HS-5 (cell line): ENCODE measurements around the gene CEP170.

ENCODE experiments used
- DNase-seq: peaks from one replicate; pipeline ENCODE4 v3.0.0-alpha.2; 2012; ENCODE audit warnings: low read depth

CEP170 gene

GRCh38 chr1:243254927-243255790, at the start of gene CEP170:
Gene CEP170, minus strand, starts transcription at chr1:243255281. Its CDS starts 30,001 bp downstream, at chr1:243225280.
- peak; percentile 90 for DNase-seq

GRCh38 chr1:243301059-243301458, 46.0 kb upstream of the CEP170 start:
- no peak for DNase-seq

GRCh38 chr1:243299069-243299468, 44.0 kb upstream of the CEP170 start:
- DNase-seq = no peak

GRCh38 chr1:243294723-243295121, 39.6 kb upstream of the CEP170 start:
- peak; percentile 62 for DNase-seq

GRCh38 chr1:243293941-243294722, 39.1 kb upstream of the CEP170 start:
- no peak for DNase-seq

GRCh38 chr1:243292117-243292516, 37.0 kb upstream of the CEP170 start:
- DNase-seq = no peak

- DNase-seq = no peak
These were observed 36.2 kb upstream of the CEP170 start for GRCh38 chr1:243291292-243291691.

GRCh38 chr1:243288062-243288461, 33.0 kb upstream of the CEP170 start:
- no peak for DNase-seq

GRCh38 chr1:243287652-243288051, 32.6 kb upstream of the CEP170 start:
- peak; percentile 82 for DNase-seq

- no peak for DNase-seq
These were observed 32.0 kb upstream of the CEP170 start for GRCh38 chr1:243287123-243287460.

GRCh38 chr1:243286409-243287122, 31.5 kb upstream of the CEP170 start:
- DNase-seq = no peak

GRCh38 chr1:243281672-243282071, 26.6 kb upstream of the CEP170 start:
- DNase-seq = no peak

- no peak for DNase-seq
These were observed 25.6 kb upstream of the CEP170 start for GRCh38 chr1:243280571-243281129.

GRCh38 chr1:243275316-243275715, 20.2 kb upstream of the CEP170 start:
- DNase-seq = no peak

- no peak for DNase-seq
These were observed 18.9 kb upstream of the CEP170 start for GRCh38 chr1:243273945-243274344.

- no peak for DNase-seq
These were observed 18.4 kb upstream of the CEP170 start for GRCh38 chr1:243273506-243273905.

- no peak for DNase-seq
These were observed 17.3 kb upstream of the CEP170 start for GRCh38 chr1:243272401-243272800.

GRCh38 chr1:243271996-243272395, 16.9 kb upstream of the CEP170 start:
- no peak for DNase-seq

GRCh38 chr1:243270097-243270864, 15.2 kb upstream of the CEP170 start:
- DNase-seq = no peak

- no peak for DNase-seq
These were observed 14.3 kb upstream of the CEP170 start for GRCh38 chr1:243269461-243269801.

GRCh38 chr1:243268751-243269460, 13.8 kb upstream of the CEP170 start:
- DNase-seq = no peak
